Suprapubic skin (tissue), 4 donors: ENCODE data around the gene DCTN3.

Source experiments
- EP300 ChIP-seq: sonication (generic); formaldehyde crosslinking; IDR thresholded peaks from one replicate; pipeline ENCODE4 v1.6.1; 2017; ENCODE audit warnings: antibody characterized with exemption
- POLR2A ChIP-seq, 2 donors: fragments of 450-650 bp; IDR thresholded peaks; one replicate each; pipeline ENCODE4 v1.6.1; 2017; ENCODE audit warnings: antibody characterized with exemption in 2 of 2, mild to moderate bottlenecking in 2 of 2, moderate library complexity in 2 of 2
- POLR2AphosphoS5 ChIP-seq, 3 donors: sonication (generic); formaldehyde crosslinking; IDR thresholded peaks; one replicate each; pipeline ENCODE4 v1.6.1; 2017; ENCODE audit warnings: antibody characterized with exemption in 3 of 3
- TF ChIP-seq, protein P1 (sequence below), 2 donors: fragments of 200-600 bp in 1 of 2; fragments of 450-650 bp in 1 of 2; sonication (generic) in 1 of 2; IDR thresholded peaks; one replicate each; pipeline ENCODE4 v1.5.1; 2016 to 2019; ENCODE audit warnings: antibody characterized with exemption in 2 of 2, mild to moderate bottlenecking in 1 of 2, moderate library complexity in 1 of 2

GRCh38 chr9:34665381-34666250, 45.3 kb upstream of the DCTN3 start:
- TF ChIP-seq POLR2AphosphoS5 (IDR thresholded peaks at IDR 0.05) (peak; percentile 27 to 79 (median 63)), EP300 (no peak), POLR2A (IDR thresholded peaks at IDR 0.05) (peak; percentile 73 to 87)
- TF ChIP-seq, protein P1, sequence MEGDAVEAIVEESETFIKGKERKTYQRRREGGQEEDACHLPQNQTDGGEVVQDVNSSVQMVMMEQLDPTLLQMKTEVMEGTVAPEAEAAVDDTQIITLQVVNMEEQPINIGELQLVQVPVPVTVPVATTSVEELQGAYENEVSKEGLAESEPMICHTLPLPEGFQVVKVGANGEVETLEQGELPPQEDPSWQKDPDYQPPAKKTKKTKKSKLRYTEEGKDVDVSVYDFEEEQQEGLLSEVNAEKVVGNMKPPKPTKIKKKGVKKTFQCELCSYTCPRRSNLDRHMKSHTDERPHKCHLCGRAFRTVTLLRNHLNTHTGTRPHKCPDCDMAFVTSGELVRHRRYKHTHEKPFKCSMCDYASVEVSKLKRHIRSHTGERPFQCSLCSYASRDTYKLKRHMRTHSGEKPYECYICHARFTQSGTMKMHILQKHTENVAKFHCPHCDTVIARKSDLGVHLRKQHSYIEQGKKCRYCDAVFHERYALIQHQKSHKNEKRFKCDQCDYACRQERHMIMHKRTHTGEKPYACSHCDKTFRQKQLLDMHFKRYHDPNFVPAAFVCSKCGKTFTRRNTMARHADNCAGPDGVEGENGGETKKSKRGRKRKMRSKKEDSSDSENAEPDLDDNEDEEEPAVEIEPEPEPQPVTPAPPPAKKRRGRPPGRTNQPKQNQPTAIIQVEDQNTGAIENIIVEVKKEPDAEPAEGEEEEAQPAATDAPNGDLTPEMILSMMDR (IDR thresholded peaks at IDR 0.05), result no peak
